HUDEP-2 (cell line): ENCODE data around the gene TMEM184B.
A peak's percentile ranks its signal among the peaks of the same experiment; 100 is the strongest.
"Not testable (repeated sequence)": the region's sequence is repeated elsewhere in the genome, so short reads cannot be mapped to it uniquely, and the experiment has no call there.

Source experiments
- DNase-seq, 76 experiments: peaks; one replicate each; lab custom pipeline; 2025; ENCODE audit not compliant: unreplicated experiment in 76 of 76; lab: John Stamatoyannopoulos, UW

Gene TMEM184B

DNA sequence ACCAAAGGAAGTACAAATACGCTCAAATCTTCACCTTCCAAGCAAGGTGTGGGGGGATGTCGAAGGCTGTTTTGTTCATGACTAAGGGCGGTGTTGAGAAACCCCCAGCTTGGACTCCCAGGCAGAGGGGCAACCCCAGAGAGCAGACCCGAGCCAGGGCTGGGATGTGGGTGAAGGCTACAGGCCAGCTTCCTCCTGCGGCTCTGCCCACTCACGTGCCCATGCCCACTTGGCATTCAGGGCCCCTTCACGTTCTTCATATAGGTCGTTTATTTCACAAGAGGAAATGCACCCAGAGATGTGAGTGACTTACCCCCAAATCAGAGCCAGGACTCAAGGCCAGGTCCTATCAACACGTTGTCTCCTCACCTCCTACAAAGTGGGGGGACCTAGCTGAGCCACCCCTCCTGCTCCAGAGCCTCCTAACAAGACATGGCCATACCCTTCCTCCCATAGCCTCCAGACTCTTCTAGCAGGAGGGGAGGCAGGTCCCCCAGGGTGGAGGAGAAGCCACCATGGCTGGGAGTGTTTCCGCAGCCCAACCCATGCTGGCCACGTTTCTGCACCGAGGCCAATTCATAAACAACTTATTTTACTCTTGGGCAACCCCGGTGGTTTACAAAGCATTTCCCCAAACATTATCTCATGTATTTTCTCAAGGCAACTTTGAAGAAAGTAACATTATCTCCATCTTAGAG lies 22.0 kb downstream of the TMEM184B start:
- no peak for DNase-seq

DNA sequence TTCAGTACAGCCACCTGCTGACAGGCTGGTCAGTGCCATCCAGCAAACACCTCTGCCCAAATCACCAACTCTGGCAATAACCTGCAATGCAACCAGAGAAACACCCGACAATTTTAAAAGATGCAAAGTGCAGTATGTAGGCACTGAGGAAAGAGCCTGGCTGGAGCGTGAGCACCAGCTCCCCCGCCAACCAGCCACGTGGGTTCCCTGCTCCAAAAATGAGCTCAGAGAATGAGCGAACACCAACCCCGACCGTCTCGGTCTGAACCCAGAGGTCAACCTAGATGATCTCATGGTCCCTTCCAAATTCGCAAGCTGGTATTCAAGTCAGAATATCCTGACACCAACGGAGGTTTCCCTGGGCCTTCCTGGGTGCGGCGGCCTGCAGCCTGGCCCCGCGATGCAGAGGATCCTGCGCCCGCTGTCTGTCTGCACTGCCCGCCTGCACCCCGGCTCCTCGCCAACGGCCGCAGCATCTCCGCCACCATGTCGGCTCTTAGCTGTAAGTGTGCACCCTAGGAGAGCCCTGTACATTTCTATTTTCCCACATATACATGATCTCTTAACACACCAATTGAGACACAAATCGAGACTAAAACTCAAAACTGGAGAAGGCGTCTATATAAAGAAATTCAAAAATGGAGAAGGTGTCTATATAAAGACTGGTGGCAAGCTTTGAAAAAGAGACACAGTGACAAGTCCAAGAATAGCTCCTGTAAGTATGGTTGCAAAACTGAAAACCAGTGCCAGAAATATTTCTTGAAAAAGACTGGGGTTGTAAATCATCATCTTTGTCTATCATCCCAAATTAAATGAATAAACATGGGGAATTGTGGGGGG lies 22.8 kb downstream of the TMEM184B start:
- no peak for DNase-seq

DNA sequence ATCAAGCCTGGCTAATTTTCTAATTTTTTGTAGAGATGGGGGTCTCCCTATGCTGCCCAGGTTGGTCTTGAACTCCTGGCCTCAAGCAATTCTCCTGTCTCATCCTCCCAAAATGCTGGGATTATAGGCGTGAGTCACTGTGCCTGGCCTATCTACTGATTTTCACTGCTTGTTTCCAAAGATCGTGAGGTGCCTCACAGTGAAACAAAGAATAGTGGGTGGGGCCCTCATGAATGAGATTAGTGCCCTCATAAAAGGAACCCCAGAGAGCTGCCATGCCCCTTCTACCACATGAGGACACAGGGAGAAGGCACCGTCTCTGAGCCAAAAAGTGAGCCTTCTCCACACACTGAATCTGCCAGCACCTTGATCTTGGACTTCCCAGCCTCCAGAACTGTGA lies 23.5 kb downstream of the TMEM184B start:
- DNase-seq = no peak

DNA sequence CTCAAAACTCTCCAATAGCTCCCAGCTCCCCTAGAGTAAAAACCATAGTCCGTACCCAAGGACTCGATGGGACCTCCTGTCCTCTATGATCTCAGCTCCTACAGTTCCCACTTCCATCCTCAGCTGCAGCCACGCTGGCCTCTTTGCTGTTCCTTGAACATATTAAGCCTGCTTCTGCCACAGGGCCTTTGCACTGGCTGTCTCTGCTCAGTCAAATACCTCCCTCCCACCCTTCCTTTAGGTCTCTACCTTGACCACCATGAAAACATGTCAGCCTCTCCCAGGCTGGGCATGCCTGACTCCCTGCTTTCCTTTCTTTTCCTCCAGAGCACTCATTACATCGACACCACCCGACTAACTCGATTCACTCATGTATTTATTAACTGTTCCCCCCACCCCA lies 24.5 kb downstream of the TMEM184B start:
- DNase-seq = no peak

DNA sequence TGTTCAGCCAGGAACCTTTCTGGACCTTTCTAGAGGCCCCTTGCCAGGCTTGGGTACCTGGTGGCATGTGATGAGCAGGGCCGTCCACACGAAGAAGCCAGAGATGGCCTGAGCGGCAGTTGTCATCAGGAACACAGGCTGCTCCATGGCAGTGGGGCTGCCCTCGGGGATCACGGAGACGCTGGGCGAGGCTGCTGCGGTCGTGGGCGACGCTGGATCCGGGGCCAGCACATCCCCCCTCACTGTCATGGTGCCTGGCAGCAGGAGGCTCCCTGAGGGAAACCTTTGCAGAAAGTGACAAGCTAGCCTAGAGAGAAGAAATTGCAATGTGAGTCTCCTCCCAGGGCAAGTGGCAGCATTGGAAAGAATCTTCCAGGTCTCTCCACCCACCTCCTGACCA lies 25.1 kb downstream of the TMEM184B start:
- DNase-seq = no peak

DNA sequence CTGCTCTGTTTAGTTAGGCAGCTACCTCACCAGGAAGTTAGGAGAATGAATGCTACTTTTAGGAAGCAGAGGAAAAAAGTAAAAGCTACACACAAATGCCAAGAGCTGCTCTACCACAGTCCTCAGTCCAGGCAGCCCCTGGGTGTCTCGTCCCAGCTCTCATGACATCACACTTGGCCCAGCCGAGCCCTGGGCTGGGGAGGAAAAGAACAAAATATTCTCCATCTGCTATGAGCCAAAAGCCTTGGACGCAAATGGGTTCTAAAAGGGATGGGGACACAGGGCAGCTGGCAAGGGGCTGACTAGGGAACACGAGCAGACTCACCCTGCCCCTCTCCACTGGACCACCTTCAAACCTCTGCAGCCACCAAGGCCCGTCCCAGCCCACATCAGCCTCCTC lies 26.1 kb downstream of the TMEM184B start:
- no peak for DNase-seq

DNA sequence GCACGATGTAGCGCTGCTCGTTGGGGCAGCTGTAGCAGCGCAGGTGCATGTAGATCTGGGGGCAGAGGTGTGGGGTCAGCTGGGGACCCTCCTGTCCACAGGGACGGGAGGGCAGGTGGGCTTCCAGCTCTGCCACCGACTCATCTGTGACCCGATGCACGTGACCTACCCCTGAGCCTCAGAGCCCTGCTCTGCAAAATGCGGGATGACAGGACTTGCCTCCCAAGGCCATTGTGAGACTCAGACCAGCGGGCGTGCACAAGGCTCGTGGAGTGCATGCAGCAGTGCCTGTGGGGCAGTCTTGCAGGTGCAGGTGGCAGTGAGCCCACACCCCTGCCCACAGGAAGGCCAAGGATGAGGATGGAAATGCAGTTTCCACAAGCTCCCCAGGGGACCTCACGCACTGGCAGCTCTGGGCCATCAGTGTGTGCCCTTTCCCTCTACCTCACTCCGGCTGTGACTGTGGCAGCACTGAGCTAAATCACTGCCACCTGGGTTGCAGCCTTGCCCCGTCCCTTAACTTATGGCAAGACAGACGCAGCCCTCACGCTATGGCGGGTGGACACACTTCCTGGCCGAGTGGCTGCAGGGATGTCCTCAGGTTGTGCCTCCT lies 26.7 kb downstream of the TMEM184B start:
- no peak for DNase-seq

DNA sequence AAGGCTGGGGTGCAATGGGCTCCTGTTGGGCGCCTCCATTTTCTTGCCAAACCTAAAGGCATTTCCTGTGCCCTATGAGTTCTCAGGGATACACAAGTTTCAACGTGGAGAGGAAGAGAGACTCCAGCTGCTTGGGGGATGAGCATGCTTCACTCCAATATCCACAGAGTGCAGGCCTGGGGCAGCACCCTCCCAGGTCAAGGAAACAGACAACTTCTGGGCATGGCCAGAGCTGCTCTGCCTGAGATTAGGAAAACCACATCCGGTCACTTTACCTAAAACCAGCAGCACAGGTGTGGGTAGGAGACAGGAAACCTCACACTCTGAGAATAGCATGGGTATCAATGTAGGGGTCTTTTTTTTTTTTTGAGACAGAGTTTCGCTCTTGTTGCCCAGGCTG lies 28.7 kb downstream of the TMEM184B start:
- DNase-seq = no peak

DNA sequence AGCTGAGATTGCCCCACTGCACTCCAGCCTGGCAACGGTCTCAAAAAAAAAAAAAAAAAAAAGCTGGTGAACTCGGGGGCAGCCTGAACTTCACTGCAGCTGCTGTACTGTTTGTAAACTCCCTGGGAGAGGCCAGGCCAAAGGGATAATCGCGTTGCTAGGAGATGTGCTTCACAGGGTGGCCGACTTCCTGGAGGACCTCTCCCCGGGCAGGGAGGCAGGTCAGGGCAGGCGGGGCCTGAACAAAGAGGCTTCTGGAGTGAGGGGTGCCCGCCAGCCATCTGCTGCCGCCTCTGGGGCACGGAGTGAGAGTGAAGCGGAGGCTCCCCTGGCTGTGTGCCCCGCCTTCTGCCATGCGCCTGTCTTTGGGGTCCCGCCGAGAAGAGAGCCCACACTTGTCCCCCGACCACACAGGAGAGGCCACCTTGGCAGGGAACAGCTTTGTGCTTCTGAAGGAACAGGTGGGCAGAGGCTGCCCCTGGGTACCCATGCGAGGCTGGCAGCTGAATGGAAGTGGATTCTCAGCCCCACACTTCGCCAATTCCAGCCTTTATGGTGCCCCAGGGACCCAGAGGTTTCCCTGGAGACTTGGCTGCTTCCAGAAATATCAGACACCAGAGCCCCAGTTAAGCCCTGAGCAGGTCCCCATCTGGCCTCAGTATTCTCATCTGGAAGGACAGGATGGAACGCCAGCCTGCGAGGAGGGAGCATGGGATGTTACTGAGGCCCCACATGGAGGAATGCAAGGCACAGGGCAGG lies 29.6 kb downstream of the TMEM184B start:
- DNase-seq = no peak

DNA sequence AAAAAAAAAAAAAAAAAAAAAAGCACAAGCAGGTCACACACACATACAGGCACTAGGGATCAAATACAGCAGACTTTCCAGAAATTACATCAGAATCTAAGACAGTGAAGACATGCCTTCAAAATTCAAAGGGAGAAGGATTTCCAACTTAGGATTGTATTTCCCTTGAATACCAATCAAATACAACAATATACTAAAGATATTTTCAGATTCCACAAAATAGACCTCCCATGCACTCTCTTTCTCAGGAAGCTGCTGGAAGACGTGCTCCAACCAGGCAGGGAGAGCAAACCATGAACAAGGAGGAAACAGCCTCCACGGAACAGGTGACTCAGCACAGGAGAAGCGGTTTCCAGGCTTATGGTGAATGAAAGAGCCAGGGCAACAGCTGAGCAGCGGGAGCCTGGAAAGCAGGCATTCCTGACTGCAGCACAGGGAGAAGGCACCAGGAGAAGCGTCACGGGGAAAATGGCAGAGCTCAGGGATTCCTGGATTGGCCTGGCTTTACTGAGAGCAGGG lies 32.0 kb downstream of the TMEM184B start:
- DNase-seq = no peak

DNA sequence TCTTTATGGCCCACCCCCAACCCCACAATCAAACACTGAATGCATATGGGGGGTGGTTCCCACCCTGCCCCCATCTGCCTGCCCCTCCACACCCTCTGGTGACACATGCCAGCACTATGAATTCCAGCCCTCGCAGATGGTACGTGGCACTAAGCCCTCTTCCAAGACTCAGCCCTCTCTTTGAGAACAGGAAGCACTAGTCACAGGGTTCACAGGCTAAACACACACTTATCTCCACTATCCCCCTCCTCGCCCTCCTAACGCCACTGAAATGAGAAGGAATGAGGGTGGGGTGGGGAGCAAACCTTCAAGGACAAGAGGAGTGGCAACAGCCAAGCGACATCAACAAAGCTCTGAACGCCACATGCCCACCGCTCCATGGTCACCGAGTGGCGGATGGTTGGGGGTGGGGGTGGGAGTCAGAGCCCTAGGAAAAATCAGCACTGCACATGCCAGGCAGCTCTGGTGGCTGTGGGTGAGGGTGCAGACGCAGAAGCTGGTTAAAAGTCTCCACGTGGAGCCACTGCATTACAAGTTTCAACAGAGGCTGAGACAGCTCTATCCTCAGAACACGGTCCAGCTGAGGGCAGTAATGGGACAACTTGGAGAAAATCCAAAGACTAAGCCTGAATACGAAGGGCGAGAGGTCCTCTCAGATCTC lies 33.6 kb downstream of the TMEM184B start:
- DNase-seq = no peak

DNA sequence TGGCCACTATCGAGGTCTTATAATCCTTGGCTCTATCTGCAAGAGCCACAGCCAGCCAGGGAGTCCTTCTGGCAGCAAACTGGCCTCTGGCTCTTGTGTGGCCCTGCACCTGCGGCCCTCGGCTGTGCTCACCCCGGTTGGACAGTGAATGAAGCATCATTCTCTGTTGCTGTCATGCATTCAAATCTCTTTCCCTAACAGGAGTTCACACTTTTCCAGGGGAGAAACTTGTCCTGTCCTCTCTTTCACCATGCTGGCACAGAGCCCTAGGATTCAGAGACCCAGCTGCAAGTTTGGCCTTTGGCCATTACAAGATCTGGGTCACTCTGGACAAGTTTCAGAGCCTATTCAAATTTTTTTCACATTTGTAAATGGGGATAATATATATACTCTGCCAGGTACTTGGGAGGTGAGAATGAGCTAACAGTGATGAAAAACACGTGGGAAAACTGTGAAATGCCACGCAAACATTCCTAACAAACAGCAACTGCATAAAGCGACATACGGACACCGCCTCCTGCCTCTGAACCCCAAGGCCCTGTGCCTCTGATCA lies 34.2 kb downstream of the TMEM184B start:
- no peak for DNase-seq

DNA sequence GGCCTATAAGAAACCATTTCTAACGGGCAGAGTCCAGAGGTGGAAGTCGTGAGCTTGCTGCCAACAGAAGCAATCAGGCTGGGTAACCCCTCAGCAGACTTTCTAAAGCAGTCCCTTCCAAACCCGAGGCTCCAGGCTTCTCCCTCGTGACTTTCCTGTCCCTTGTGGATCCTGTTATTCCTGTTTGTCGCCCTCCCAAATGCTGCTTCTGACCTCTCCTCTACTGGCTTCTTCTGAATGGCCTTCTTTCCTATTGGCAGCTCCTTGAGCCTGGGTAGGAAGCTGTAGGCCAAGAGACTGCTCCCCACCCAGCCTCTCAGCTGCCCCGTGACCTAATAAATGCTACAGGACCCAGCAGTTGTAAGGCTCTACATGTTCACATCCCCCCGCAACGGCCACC lies 36.0 kb downstream of the TMEM184B start:
- no peak for DNase-seq

DNA sequence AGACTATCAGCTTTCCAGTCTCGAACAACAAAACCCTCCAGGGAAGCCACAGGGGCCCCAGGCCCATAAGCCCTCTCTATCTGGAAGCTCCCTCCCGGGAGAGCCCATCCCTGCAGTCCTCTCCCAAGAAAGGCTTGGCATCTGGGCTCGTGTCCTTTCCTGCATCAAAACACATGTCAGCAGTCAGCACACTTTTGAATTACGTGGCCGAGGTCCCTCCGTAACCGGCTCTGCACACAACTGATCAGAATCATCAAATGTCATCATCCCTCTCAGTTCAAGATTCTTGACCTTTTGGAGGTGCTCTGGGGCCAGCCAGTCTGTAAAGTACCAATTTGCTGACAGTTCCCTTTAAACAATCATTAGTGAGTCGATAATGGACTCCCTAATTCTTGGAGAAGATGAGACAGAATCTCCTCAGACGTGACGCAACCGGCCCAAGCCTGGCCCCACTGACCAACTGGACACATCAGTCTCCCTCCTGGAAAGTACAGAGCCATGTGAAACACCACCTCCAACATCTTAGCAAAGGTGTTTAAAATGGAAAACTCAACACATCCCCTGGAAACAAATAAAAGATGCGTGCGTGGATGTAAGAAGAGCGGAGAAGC lies 37.5 kb downstream of the TMEM184B start:
- no peak for DNase-seq

DNA sequence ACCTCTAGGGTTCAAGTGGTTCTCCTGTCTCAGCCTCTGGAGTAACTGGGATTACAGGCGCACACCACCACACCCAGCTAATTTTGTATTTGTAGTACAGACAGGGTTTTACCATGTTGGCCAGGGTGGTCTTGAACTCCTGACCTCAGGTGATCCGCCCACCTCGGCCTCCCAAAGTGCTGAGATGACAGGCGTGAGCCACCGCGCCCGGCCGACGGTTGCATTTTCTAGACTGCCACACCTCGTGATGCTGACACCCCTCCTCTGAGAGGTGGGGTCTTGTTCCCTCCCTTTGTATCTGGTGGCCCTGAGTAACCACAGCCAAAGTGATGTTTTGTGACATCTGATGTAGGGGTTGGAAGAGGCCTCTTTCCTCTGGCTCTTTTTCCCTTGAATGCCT lies 39.0 kb downstream of the TMEM184B start:
- DNase-seq = not testable (repeated sequence)

DNA sequence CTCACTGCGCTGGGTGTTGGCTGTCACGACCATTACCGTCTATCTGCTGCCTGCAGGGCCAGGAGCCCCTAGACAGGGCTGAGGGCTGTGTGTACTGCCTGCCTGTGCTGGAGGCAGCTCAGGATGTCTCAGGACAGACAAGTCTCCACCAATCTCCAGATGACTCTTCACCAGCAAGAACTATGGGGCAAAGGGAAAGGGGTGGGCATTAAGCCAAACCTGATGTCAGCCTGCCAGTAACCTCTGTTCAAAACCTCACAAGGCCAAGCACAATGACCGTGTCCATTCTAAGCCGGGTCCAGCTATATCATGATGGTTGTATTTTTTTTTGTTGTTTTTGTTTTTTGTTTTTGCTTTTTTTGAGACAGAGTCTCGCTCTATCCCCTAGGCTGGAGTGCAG lies 39.4 kb downstream of the TMEM184B start:
- no peak for DNase-seq

DNA sequence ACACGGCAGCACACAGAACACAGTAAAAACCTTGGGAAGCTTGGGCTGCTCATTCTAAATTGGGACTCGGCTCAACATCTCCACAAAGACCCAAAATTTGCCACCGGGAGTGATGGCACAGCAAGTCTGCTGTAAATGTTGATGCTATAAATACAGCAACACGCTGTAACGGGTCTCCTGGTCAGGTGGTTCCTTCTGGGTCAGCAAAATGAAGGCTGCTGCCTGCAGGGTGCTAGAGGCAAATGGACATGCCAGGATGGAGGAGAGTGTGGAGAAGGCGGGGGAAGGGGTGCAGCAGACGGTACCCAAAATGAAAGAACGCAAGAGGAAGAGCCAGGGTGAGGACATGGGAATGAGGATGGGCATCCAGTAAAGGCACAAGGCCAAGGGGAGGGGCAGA lies 40.6 kb downstream of the TMEM184B start:
- no peak for DNase-seq

DNA sequence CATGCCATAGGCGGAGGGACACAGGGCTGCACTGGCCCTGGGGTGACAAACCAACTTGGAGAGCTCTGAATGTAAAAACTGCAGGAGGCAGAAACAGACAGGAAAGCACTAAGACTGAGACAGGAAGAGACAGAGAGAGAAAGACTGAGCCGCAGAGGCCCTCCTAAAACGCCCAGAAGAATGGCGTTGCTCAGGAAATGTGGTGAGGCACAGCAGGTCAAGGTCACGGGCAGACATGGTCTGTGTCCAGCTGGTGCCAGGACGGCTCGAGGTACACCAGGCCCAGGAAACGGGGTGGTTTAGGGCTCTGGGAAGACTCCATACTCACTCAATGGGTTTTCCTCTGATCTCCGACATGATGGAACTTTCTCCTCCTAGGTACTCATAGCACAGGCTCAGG lies 41.9 kb downstream of the TMEM184B start:
- no peak for DNase-seq

DNA sequence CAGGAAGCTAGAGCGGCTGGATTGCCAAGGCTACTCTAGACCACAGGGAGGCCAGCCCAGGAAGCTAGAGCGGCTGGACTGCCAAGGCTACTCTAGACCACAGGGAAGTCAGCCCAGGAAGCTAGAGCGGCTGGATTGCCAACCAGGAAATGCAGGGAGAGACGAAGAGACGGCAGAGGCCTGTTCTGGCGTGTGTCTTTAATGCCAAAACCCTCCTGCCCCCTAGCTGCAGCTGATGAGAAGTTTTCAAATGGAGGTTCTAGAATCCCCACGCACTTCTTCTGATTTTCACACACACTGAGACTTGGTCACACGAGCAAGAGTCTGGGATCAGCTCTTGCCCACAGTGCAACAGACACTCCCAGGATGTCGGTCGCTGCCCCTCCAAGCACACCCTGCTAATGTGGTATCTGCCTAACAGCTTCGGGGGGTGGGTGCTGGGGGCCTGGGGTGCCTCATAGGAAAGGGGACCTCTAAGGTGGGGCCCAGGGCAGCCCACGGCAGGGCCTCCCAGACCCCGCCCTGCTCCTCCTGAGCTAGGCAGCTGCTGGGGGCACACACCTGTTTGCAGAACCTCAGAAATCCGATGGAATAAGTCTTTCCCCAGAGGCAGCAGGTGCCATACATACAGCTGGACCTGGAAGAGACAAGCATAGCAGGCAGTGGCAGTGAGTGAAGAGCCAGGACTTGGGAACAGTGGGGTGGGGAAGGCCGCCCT lies 42.5 kb downstream of the TMEM184B start:
- DNase-seq = peak in 7 of 76 experiments; percentile 3 to 17 (median 10)
